H1 (cell line): ENCODE measurements around the gene NKAIN2. TPM values are rescaled to one million over a fixed set of nuclear protein-coding genes. Genes with fewer than 3 reads are reported as not detected.

Experiments
- CHD7 ChIP-seq: fragments of 300-600 bp; sonication (generic); IDR thresholded peaks from 2 replicates; pipeline ENCODE4 v1.7.1; 2012; ENCODE audit warnings: low read length, moderate library complexity, mild to moderate bottlenecking, inconsistent platforms; ENCODE audit not compliant: insufficient replicate concordance
- RNF2 ChIP-seq: fragments of 200-900, 300-1000 bp; sonication (generic); IDR thresholded peaks from 2 replicates; pipeline ENCODE4 v1.7.1; 2016; ENCODE audit warnings: borderline replicate concordance, low read depth, mild to moderate bottlenecking, antibody characterized with exemption, low read length; ENCODE audit not compliant: poor library complexity, severe bottlenecking; ENCODE audit errors: missing control alignments
- TCF12 ChIP-seq: IDR thresholded peaks from 2 replicates; pipeline ENCODE4 v1.6.1; 2011; ENCODE audit warnings: low read depth, mild to moderate bottlenecking, low read length
- polyA plus RNA-seq, 7 experiments: library from polyadenylated mRNA; depleted of rRNA in 3 of 7; stranded (reverse) in 5 of 7; unstranded in 2 of 7; fragments of >200 nt in 5 of 7; fragments of 200-250 nt in 2 of 7; gene quantifications; 1 replicate in 5 of 7; 2 replicates in 1 of 7; 4 replicates in 1 of 7; pipeline versions ENCODE4 v1.2.1 to v1.2.3, GENCODE V29; 2011 to 2013; ENCODE audit warnings: missing spikeins in 2 of 7, mixed read lengths in 2 of 7
- total RNA-seq: library from RNA; stranded (reverse); fragmentation: NEBNext Ultra II Directional; extraction: Animal tissue kit (Norgen Biotek cat#: 25700); gene quantifications from 2 replicates; pipeline ENCODE4 v1.2.1, GENCODE V29; 2021

The NKAIN2 gene
- total and polyA plus RNA-seq, 2 of the 8 experiments (the other 6 are each of a cell fraction or from before 2014, with no cell fraction given) = 0.20 to 0.34 TPM

- TF ChIP-seq CHD7 = no peak
- no peak for TF ChIP-seq TCF12
- no peak for TF ChIP-seq RNF2
These were observed 7.7 kb downstream of the NKAIN2 start (continued) for GRCh38 chr6:123811378-123811777.
